Smooth muscle cell of the brain vasculature (primary cell): ENCODE measurements around the gene STOM.

Source experiments
- DNase-seq: peaks from one replicate; pipeline ENCODE4 v3.0.0-alpha.2; 2012; ENCODE audit warnings: low read depth, low spot score

STOM gene

DNA sequence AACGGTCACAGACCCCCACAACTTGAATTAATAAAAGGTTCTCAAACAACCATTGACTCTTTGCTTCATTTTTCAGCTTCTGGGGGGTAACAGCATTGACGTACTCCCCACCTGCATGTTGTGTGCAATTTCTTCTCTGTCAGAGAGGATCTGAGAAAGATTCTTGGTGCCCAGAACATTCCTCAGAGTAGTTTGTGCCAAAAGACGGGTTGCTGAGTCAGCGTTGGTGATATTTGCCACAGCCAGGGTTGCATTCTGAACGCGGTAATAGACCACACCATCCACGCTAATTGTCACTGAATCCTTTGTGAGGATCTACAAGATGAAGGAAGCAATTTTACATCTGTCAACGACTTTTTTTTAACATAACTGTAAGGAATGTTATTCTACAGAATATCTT, 21.0 kb downstream of the STOM start:
- no peak for DNase-seq

- DNase-seq: no peak
Measured at GRCh38 chr9:121348221-121348620, 21.8 kb downstream of the STOM start.

GRCh38 chr9:121345070-121345469, 25.0 kb downstream of the STOM start:
- DNase-seq: no peak

DNA sequence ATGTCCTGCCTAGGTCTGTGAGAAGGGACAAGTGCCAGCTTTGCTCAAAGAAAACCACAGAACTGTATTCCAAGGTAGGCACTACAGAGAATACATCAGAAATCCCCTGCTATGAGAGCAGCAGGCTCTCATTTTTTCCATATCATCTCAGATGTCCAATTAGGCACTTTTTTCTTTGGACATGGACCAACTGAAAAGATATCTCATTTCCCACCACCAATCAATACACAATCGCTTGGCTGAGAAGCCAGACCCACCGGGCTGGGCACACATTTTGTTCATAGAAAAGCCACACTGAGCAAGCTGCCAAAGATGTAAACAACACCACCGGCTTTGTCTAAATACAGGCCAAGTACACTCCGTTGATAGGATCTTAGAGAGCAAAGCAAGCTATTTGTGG, 25.9 kb downstream of the STOM start:
- DNase-seq: no peak

DNA sequence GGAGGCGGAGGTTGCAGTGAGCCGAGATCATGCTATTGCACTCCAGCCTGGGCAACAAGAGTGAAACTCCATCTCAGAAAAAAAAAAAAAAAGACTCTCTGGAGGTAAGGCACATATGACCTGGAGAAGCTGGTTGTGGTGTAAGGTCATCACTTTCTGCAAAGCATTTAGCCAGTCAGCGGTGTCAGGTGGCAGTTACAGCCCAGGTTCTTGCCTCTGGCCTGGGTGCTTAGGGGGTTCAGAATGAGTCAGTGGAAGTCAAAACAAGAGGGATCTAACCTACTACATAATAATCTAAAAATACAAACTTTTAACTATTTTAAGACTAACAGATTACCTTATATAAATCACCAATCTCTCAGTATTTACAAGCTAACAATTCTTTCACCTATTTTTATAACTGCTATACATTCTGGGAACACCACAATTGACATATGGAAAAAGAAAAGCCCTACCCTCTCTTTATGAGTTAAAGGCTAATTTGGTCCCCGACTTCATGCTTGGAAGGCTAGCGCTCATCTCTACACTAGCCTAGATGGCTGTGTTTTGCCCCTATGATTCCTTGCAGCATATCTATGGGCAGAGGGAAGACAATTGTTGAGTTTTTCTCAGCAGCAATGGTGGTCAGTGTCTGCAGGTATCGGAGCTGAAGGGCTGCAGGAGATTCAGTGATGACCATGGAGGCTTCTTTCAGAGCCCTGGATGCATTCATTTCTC, 29.2 kb downstream of the STOM start:
- no peak for DNase-seq

GRCh38 chr9:121339437-121339836, 30.6 kb downstream of the STOM start:
- no peak for DNase-seq

DNA sequence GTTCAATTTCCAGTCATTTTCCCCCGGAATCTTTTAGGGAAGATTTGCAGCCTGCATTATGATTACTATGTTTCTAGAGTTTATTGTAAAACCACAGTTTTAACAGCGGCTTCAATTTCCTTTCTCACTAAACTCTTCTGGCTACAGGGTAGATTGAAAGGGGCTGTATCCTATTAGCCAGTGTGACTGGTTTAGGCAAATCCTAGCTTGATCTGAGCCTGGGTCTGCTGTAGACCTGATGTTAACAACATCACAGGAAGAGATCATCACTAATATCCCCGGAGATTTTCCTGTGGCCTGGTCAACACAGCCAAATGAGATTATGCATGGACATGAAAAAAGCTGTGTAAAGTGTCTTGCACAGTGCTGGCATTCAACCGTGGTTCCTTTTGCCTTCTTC, 33.4 kb downstream of the STOM start:
- DNase-seq: no peak

DNA sequence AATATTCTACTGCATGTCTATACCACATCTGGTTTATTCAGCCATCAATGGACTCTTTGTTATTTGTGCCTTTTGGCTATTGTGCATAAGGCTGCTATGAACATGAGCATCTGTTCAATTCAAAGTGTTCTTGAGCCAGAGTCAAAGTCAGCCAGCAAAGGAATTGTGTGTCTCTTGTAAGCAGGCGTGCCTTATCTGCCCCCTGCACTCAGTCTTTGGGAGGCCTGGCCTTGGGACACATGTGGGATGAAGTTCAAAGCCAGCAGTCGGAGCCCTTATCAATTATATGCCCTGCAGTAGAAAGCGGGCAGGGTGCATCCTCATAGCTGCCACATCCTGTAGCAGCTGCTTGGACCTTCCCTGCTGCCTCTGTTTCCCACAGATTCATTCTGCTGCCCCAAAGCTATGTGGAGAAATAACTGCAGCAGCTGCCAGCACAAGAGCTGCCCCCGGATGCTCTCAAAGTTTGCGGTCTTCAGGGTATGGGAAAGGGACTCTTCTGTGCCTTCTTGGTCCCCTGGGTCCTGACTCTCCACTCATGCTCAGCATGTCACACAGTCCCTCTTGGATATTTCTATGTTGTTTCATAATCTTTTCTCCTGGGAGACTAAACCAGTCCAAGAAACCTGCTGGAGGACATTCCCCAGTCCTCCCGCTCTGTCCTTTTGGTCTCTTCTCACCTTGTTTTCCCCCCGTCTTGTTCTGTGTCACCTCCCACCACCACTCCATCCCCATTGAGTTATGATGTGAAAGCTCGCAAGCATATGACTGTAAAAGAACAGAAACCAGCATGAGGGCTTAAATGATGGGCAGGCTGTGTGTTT, 35.9 kb downstream of the STOM start:
- no peak for DNase-seq

GRCh38 chr9:121331992-121332685, 37.9 kb downstream of the STOM start:
- DNase-seq: no peak

GRCh38 chr9:121331549-121331948, 38.5 kb downstream of the STOM start:
- DNase-seq: no peak

GRCh38 chr9:121328876-121329681, 41.0 kb downstream of the STOM start:
- no peak for DNase-seq

GRCh38 chr9:121328476-121328875, 41.6 kb downstream of the STOM start:
- DNase-seq: no peak

DNA sequence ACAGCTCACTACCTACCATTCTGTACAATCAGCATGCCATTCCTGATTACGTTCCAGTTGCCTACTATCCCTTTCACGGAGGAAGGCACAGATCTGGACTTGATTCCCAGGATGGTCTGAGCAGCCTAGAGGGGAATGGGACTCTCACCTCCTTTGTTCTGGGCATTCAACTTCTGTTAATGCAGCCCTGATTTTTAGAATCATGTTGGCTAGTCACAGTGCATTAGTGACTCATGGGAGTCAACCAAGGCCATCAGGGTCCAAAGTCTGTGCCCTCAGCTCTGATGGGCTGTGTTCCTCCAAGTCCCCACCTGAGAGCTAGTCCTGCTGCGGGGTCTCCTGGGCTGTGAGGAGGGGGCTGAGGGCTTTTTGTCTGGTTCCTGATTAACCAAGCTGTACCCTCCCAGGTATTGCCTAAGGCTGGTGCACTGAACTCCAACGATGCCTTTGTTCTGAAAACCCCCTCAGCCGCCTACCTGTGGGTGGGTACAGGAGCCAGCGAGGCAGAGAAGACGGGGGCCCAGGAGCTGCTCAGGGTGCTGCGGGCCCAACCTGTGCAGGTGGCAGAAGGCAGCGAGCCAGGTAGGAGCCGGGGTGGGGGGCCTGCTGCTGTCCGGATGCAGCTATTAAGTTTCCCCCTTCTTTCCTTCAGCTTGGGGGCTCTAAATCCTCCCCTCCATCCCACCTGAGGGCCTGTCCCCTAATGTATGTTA, 43.0 kb downstream of the STOM start:
- DNase-seq: no peak

DNA sequence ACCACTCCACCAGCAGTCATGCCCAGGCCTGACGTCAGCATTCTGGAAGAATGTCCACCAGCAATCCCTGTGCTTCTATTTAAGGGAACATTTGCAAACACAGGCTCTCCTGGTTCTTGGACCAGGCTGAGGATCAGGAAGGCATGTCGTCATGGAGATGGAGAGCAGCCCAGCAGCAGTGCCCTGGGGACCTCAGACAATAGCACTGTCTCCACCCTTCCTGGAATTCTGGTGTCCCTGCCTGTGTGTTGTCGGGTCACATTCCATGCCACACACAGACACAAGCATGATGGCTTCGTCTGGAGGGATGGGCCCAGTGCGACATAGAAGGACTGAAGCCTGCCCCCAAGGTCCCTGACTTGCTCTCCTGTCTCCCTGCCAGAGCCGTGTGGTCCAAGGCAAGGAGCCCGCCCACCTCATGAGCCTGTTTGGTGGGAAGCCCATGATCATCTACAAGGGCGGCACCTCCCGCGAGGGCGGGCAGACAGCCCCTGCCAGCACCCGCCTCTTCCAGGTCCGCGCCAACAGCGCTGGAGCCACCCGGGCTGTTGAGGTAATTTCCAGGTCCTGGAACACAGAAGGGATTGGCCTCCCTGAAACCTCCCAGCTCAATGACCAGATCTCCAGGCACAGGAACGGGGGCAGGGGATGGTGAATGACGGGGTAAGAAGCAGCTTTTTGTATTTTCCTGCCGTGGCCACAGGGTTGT, 43.8 kb downstream of the STOM start:
- DNase-seq: no peak

DNA sequence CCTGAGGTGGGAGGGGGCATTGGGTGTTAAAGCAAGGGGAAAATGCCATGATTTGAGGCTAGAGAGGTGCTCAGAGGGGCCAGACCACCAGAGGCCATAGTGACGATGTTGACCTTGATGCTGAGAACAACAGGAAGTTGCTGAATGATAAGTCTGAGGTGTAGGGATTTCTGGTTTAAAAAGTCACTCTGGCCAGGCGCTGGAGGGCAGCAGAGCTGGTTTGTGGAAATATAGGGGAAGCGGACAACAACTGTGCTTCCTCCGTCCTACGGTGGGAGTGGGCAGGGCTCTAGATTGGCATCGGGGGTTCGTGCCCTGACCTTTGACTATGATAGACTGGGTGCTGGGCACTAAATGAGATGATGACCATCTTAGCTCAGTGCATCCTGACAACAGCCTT, 44.7 kb downstream of the STOM start:
- no peak for DNase-seq

GRCh38 chr9:121324755-121325154, 45.3 kb downstream of the STOM start:
- no peak for DNase-seq

DNA sequence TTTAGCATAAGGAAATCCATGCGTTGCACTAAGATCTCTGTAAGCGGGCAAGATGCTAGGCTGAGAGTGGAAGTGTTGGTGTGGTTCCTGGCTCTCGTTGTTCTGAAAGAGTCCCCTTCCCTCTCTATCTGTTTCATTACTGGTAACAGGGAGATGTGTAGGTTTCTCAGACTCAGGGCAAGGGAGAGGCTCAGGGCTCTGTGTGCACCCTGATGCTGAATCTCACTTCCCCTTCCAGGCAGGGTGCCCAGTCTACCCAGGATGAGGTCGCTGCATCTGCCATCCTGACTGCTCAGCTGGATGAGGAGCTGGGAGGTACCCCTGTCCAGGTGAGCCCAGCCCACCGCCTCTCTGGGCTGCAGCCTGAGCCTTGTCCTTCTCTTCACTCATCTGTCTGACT, 45.7 kb downstream of the STOM start:
- no peak for DNase-seq

DNA sequence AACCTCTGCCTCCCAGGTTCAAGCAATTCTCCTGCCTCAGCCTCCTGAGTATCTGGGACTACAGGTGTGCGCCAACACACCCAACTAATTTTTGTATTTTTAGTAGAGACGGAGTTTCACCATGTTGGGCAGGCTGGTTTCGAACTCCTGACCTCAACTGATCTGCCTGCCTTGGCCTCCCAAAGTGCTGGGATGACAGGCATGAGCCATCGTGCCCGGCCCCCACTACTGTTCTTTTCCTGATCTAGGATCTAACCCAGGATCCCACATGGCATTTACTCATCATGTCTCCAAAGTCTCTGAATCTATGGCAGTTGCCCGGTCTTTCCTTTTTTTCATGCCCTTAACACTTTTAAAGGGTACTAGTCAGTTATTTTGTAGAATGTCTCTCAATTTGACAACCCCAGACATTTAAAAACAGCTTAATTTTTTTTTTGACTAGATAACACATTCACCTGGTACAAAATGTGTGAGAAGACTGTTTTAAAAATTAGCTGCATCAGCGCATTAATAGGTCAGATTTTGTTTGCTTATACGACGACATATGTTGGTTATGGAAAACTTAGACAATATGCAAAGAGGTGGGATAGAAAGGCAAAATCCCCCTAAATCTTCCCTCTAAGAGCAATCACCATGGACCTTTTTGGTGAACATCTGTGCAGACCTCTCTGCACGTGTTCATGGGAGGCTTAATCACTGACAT, 46.5 kb downstream of the STOM start:
- DNase-seq: no peak

GRCh38 chr9:121322737-121323448, 47.2 kb downstream of the STOM start:
- no peak for DNase-seq
